Measurements from ENCODE around the gene AFF2. TPM values are rescaled to one million over a fixed set of nuclear protein-coding genes. Genes with fewer than 3 reads are reported as not detected.

The AFF2 gene
- total RNA-seq, 4 donors from 2014 or later: 0.09 to 2.5 (median 0.65) TPM

DNA sequence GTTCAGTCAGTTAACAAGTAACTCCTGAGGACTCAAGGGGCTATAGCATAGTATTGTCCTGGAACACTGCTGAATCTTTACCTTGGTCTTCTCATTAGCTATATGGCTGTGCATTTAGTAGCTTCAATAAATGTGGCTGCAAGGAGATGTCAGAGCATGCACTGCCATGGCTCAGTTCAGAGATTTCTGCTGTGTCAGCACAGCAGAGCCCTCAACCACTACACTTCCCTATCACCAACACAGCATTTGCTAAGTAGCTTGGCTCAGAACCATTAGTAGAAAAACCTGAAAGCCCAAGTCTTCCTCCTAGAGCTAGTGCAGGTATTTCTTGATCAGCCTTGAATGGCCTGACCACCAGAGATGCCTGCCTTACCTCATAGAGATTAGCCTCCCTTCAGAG lies 538.6 kb downstream of the AFF2 start:
- Histone ChIP-seq H3K27me3 (no peaks in the 10 kb centered on the region), H3K4me3 (no peak overlapping the region), H3K9me3 (no peaks in the 10 kb centered on the region), H3K27ac (no peak overlapping the region), H3K36me3 (no peaks in the 10 kb centered on the region), H3K4me1 (no peaks in the 10 kb centered on the region)
- no peak for DNase-seq
- TF ChIP-seq POLR2A (IDR thresholded peaks at IDR 0.05): no peak
- TF ChIP-seq, protein P1, sequence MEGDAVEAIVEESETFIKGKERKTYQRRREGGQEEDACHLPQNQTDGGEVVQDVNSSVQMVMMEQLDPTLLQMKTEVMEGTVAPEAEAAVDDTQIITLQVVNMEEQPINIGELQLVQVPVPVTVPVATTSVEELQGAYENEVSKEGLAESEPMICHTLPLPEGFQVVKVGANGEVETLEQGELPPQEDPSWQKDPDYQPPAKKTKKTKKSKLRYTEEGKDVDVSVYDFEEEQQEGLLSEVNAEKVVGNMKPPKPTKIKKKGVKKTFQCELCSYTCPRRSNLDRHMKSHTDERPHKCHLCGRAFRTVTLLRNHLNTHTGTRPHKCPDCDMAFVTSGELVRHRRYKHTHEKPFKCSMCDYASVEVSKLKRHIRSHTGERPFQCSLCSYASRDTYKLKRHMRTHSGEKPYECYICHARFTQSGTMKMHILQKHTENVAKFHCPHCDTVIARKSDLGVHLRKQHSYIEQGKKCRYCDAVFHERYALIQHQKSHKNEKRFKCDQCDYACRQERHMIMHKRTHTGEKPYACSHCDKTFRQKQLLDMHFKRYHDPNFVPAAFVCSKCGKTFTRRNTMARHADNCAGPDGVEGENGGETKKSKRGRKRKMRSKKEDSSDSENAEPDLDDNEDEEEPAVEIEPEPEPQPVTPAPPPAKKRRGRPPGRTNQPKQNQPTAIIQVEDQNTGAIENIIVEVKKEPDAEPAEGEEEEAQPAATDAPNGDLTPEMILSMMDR (IDR thresholded peaks at IDR 0.05): no peak
- intact Hi-C loops (cut with DNase I): no loop called here

DNA sequence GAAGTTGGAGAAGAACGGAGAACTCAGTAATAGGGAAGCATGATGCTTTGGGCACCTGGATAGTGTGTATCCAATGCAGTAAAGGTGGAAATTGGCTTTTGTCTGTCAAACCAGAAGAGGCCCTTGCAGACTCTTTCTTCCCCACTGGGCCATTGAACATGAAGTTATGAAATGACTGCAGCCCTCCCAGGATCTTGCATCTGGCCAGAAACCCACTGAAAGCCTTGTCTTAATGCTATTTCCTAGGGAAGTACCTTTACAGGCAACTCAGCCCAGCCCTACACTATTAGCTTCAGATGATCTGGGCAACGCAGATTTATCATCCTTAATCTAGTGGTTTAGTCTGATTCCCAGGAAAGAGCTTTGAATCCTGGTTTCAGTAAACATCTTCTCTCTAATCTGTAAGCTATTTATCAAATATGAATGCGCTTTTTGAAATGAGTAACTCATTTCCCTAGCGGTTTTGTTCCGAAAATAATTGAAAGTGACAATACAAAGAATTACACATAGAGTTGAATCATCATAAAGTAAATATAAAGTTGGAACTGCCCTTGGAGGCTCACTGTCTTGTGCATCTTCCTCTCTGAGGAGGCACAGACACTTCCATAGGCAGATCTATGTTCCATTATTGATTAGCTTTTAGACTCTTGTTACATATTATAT lies 540.6 kb downstream of the AFF2 start:
- Histone ChIP-seq H3K9me3 (no peaks in the 10 kb centered on the region), H3K27ac (no peak overlapping the region), H3K36me3 (no peaks in the 10 kb centered on the region), H3K4me3 (no peak overlapping the region), H3K27me3 (no peaks in the 10 kb centered on the region), H3K4me1 (no peaks in the 10 kb centered on the region)
- intact Hi-C loops (cut with DNase I): no loop called here
- 47 to 48% methylated on average over 5 of the region's 5 CpGs for WGBS, 2 donors
- DNase-seq: no peak
- TF ChIP-seq, protein P1 (IDR thresholded peaks at IDR 0.05): no peak
- no peak for TF ChIP-seq POLR2A (IDR thresholded peaks at IDR 0.05)

DNA sequence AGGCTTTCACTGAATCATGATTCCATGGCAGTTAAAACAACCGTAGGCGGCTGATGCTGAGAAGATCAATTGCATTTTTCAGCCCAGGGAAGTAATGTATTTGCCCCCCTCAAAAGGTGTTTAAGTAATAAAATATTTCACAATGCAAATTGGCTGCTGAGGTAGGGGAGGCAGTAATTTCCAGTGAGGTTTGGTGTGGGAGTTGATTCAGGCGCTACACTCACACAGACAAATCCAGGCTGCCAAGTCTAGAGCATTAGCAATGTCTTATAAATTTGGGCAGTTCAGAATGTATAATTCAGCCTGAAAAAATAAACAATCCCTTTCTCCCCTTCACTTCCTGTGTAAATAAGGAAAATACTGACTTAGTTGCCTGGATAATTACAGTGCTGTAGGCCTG lies 543.0 kb downstream of the AFF2 start:
- WGBS, 2 donors: 71 to 93% methylated on average over 3 of the region's 3 CpGs
- DNase-seq: no peak
- intact Hi-C loops (cut with DNase I): no loop called here

DNA sequence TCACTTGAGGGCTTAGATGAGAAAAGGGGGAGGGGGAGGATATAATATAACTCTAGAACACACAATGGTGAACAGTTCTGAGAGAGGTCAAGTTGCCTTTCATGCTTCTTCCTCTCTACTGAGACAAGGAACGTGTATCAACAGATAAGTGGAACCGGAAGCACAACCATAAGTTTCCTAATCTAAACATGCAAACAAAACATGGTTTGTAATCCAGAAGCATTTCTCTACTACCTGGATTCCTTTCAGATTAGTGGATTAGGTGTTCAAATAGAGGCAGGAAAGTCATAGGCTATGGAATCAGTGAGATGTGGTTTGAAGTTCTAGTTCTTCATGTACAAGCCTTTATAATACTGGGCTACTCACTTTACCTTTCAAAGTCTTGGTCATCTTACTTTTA lies 544.1 kb downstream of the AFF2 start:
- no peak overlapping the region for H3K27ac ChIP-seq
- H3K4me1 ChIP-seq: no peaks in the 10 kb centered on the region
- no peaks in the 10 kb centered on the region for H3K36me3 ChIP-seq
- WGBS, 2 donors: 65 to 88% methylated on average over 2 of the region's 2 CpGs
- H3K27me3 ChIP-seq: no peaks in the 10 kb centered on the region
- DNase-seq: no peak
- intact Hi-C loops (cut with DNase I): no loop called here
- no peak overlapping the region for H3K4me3 ChIP-seq
- TF ChIP-seq POLR2A (IDR thresholded peaks at IDR 0.05): no peak
- TF ChIP-seq, protein P1 (IDR thresholded peaks at IDR 0.05): no peak
- no peaks in the 10 kb centered on the region for H3K9me3 ChIP-seq

More for the DNA sequence above, 543.0 kb downstream of the AFF2 start:
- TF ChIP-seq, protein P1 (IDR thresholded peaks at IDR 0.05): no peak
- no peak for TF ChIP-seq POLR2A (IDR thresholded peaks at IDR 0.05)
- no peaks in the 10 kb centered on the region for H3K36me3 ChIP-seq
- no peaks in the 10 kb centered on the region for H3K4me1 ChIP-seq
- no peaks in the 10 kb centered on the region for H3K27me3 ChIP-seq
- H3K27ac ChIP-seq: no peak overlapping the region
- H3K4me3 ChIP-seq: no peak overlapping the region
- H3K9me3 ChIP-seq: no peaks in the 10 kb centered on the region

DNA sequence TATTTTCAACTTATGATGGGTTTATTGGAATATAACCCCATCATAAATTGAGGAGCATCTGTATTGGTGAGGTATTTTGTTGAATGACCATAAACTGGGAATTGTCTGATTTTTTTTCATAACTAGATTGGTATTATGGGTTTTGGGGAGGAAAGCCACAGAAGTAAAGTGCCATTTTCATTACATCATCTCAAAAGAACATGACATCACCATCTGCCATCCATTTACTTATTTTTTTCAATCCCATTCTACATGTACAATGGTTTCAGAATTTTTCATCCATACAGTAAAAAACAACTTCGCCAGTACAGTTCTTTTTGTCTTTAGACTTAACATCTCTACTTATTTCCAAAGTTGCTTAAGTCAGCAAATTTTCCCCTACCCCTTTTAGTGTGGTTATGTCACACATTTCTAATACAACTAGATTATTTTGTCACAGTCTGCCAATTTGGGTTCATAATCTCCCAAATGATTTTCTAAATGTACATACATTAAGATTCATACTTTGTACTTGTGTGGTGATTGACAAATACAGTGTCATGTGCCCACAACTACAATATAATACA lies 545.3 kb downstream of the AFF2 start:
- Histone ChIP-seq H3K36me3 (no peaks in the 10 kb centered on the region), H3K4me3 (no peak overlapping the region), H3K27ac (no peak overlapping the region), H3K27me3 (no peaks in the 10 kb centered on the region), H3K4me1 (no peaks in the 10 kb centered on the region), H3K9me3 (no peaks in the 10 kb centered on the region)
- intact Hi-C loops (cut with DNase I): no loop called here
- DNase-seq: no peak
- 73 to 93% methylated on average over 1 of the region's 1 CpG for WGBS, 2 donors
- TF ChIP-seq, protein P1 (IDR thresholded peaks at IDR 0.05): no peak
- no peak for TF ChIP-seq POLR2A (IDR thresholded peaks at IDR 0.05)

Small RNA genes within 50 kb of the gene (small RNA-seq; reads per million reads assigned to genes)
- 0 reads per million in 4 donors for gene RN7SKP267

Data from esophagus squamous epithelium (tissue), 5 donors.